K562 (cell line): ENCODE results near the gene METAP1D. TPM values are rescaled to one million over a fixed set of nuclear protein-coding genes. Genes with fewer than 3 reads are reported as not detected.

Experiments used
- ATAC-seq: fragments of 200-7000 bp; cut with Tn5 transposase; 3 replicates; pipeline ENCODE4 v1.9.1; 2020; ENCODE audit warnings: moderate library complexity
- BruUV-seq: library from RNA; stranded (reverse); fragments of 400-500 nt; replicated peaks from 2 replicates; lab custom pipeline; 2021; lab: Mats Ljungman, UMichigan
- CTCF ChIA-PET: fragments of 300-600 bp; formaldehyde crosslinking; extraction: SDS; loops from one replicate; lab custom pipeline; 2021; ENCODE audit warnings: low intra/inter-chr PET ratio; lab: Yijun Ruan, JAX
- POLR2A ChIA-PET: fragments of 300-600, 350-650 bp; sonication (Branson Sonifier 250); formaldehyde crosslinking; extraction: SDS; loops from one replicate; lab custom pipeline; 2021; ENCODE audit warnings: antibody characterized with exemption, inconsistent platforms; lab: Yijun Ruan, JAX
- DNase-seq, 4 experiments: peaks; one replicate each; pipeline versions ENCODE4 v3.0.0 to v3.0.0-alpha.2; 2011 to 2018; ENCODE audit warnings: low spot score in 3 of 4, mixed read lengths in 3 of 4; ENCODE audit errors: extremely low read depth in 1 of 4
- FAIRE-seq: peaks from 2 replicates; lab custom pipeline; 2011; peaks lifted over from hg19 to GRCh38; lab: Jason Lieb, UNC
- H2AFZ ChIP-seq: 2 replicates; pipeline ENCODE4 v1.6.0; 2011; ENCODE audit warnings: low read depth, low read length, control low read depth, inconsistent platforms
- H3K27ac ChIP-seq: fragments of 200-600 bp; 3 replicates; pipeline ENCODE4 v1.8.0; 2011; ENCODE audit warnings: low read depth, mild to moderate bottlenecking, control low read depth, inconsistent platforms, low read length, moderate library complexity, mixed read lengths; ENCODE audit errors: extremely low read depth
- H3K27me3 ChIP-seq, 2 experiments: fragments of 300-600 bp in 1 of 2; 2 replicates in 1 of 2; 3 replicates in 1 of 2; pipeline versions ENCODE4 v1.6.0 to v1.8.0; 2011; ENCODE audit warnings: inconsistent platforms in 2 of 2, low read length in 2 of 2, mild to moderate bottlenecking in 1 of 2, mixed read lengths in 1 of 2, moderate library complexity in 1 of 2; ENCODE audit not compliant: control insufficient read depth in 2 of 2, insufficient read depth in 2 of 2
- H3K36me3 ChIP-seq: fragments of 300-600 bp; 3 replicates; pipeline ENCODE4 v1.8.0; 2011; ENCODE audit warnings: mild to moderate bottlenecking, low read length, inconsistent platforms; ENCODE audit not compliant: control insufficient read depth, insufficient read depth
- H3K4me1 ChIP-seq, 2 experiments: fragments of 200-600 bp in 1 of 2; replicated peaks in 1 of 2; 2 replicates in 1 of 2; 3 replicates in 1 of 2; pipeline versions ENCODE4 v1.5.1 to v1.8.0; 2011; ENCODE audit warnings: inconsistent platforms in 2 of 2, low read length in 2 of 2, mild to moderate bottlenecking in 1 of 2, mixed read lengths in 1 of 2, moderate library complexity in 1 of 2; ENCODE audit not compliant: control insufficient read depth in 2 of 2, insufficient read depth in 2 of 2
- H3K4me2 ChIP-seq: 2 replicates; pipeline ENCODE4 v1.6.1; 2011; ENCODE audit warnings: low read length, control low read depth, inconsistent platforms, mixed read lengths; ENCODE audit not compliant: insufficient read depth
- H3K4me3 ChIP-seq: fragments of 200-600 bp; sonication (generic), shearing (Covaris generic); 2 replicates; pipeline ENCODE4 v1.5.1; 2016; ENCODE audit warnings: control low read depth, inconsistent platforms
- H3K79me2 ChIP-seq: fragments of 200-600 bp; 3 replicates; pipeline ENCODE4 v1.8.0; 2011; ENCODE audit warnings: low read length, inconsistent platforms; ENCODE audit not compliant: control insufficient read depth, insufficient read depth
- H3K9ac ChIP-seq, 2 experiments: 2 replicates each; pipeline versions ENCODE4 v1.6.0 to v1.6.1; 2011; ENCODE audit warnings: low read depth in 2 of 2, low read length in 2 of 2, control low read depth in 1 of 2, inconsistent platforms in 1 of 2, mild to moderate bottlenecking in 1 of 2, mixed read lengths in 1 of 2; ENCODE audit not compliant: insufficient read depth in 1 of 2
- H3K9me1 ChIP-seq: one replicate; pipeline ENCODE4 v1.6.0; 2011; ENCODE audit warnings: inconsistent platforms, mild to moderate bottlenecking, low read length, moderate library complexity; ENCODE audit not compliant: control insufficient read depth, insufficient read depth
- H3K9me3 ChIP-seq: replicated peaks from 2 replicates; pipeline ENCODE4 v1.5.1; 2011; ENCODE audit warnings: low read depth, low read length, inconsistent platforms; ENCODE audit not compliant: control insufficient read depth, insufficient read depth
- H4K20me1 ChIP-seq: replicated peaks from 2 replicates; pipeline ENCODE4 v1.6.1; 2011; ENCODE audit warnings: low read length, inconsistent platforms, mixed read lengths; ENCODE audit not compliant: control insufficient read depth, insufficient read depth
- DACH1 ChIP-seq: fragments of 450-650 bp; IDR thresholded peaks from 2 replicates; pipeline ENCODE4 v1.6.1; 2018; ENCODE audit not compliant: partially characterized antibody
- RAD21 ChIP-seq, 2 experiments: fragments of 250-450 bp in 1 of 2; fragments of 450-650 bp in 1 of 2; sonication (Bioruptor Pico) in 1 of 2; formaldehyde crosslinking in 1 of 2; IDR thresholded peaks in 1 of 2; conservative IDR thresholded peaks in 1 of 2; 2 replicates each; pipeline versions ENCODE4 v1.4.0 to v1.8.0; 2020 to 2022; ENCODE audit warnings: mild to moderate bottlenecking in 2 of 2, moderate library complexity in 1 of 2
- SMARCA5 ChIP-seq: fragments of 450-650 bp; IDR thresholded peaks from 2 replicates; pipeline ENCODE4 v1.6.1; 2016
- SNRNP70 ChIP-seq: fragments of 200-400 bp; formaldehyde crosslinking; optimal IDR thresholded peaks from 2 replicates; pipeline ENCODE3; 2017; ENCODE audit warnings: low read depth, low read length
- WGBS: fragments of 100-300 bp; shearing (Covaris generic); methylation state at CpG from one replicate; pipeline ENCODE4 v1.1.6; 2016; ENCODE audit warnings: low coverage, mixed read lengths; ENCODE audit not compliant: insufficient coverage; ENCODE audit errors: missing lambda C conversion rate; 5-methylcytosine and 5-hydroxymethylcytosine counted together
- in situ Hi-C: fragments of 300-500 bp; cut with MboI; formaldehyde crosslinking; loops from 4 replicates; pipeline ENCODE4 v1.15.0; 2018; ENCODE audit warnings: inconsistent platforms, mixed read lengths
- intact Hi-C: fragments of 100-400 bp; cut with micrococcal nuclease; formaldehyde crosslinking; loops from 2 replicates; pipeline ENCODE4 v1.14.2; 2022
- polyA plus RNA-seq, 8 experiments: library from polyadenylated mRNA; depleted of rRNA in 4 of 8; stranded (reverse) in 5 of 8; unstranded in 3 of 8; fragments of >200 nt; fragmentation: Nextera tagmentation in 2 of 8; fragmentation: Illumina TruSeq in 1 of 8; extraction: Ambion mirVana in 2 of 8; extraction: Trizol in 1 of 8; gene quantifications; 2 replicates each; pipeline versions ENCODE4 v1.2.1 to v1.2.3, GENCODE V29; 2011 to 2014; ENCODE audit warnings: inconsistent platforms in 1 of 8, missing spikeins in 1 of 8
- total RNA-seq, 7 experiments: library from RNA; depleted of rRNA in 6 of 7; stranded (reverse); fragments of >200 nt in 6 of 7; fragmentation: Illumina TruSeq in 2 of 7; extraction: Trizol in 2 of 7; gene quantifications; 2 replicates each; pipeline versions ENCODE4 v1.2.1 to v1.2.3, GENCODE V29; 2011 to 2021; ENCODE audit warnings: low replicate concordance in 1 of 7
- TF ChIP-seq, protein P1 (sequence below): sonication (generic); formaldehyde crosslinking; IDR thresholded peaks from 2 replicates; pipeline ENCODE4 v1.8.0; 2022; ENCODE audit warnings: missing genetic modification reagents, mild to moderate bottlenecking, moderate library complexity, borderline replicate concordance
- TF ChIP-seq, protein P2 (sequence below), 2 experiments: fragments of 450-650 bp; formaldehyde crosslinking in 1 of 2; IDR thresholded peaks; 2 replicates each; pipeline versions ENCODE4 v1.4.0 to v1.6.1; 2014 to 2020; ENCODE audit warnings: mild to moderate bottlenecking in 2 of 2, borderline replicate concordance in 1 of 2, low read depth in 1 of 2
- TF ChIP-seq, protein P3 (sequence below): fragments of 450-650 bp; formaldehyde crosslinking; IDR thresholded peaks from 2 replicates; pipeline ENCODE4 v1.4.0; 2020; ENCODE audit warnings: mild to moderate bottlenecking, moderate library complexity
- TF ChIP-seq, protein P4 (sequence below): fragments of 250-450 bp; sonication (Bioruptor Pico); IDR thresholded peaks from 2 replicates; pipeline ENCODE4 v1.5.1; 2021; ENCODE audit warnings: mild to moderate bottlenecking

Gene METAP1D
- total and polyA plus RNA-seq, 9 of the 15 experiments (the other 6 are each of a cell fraction or from before 2014, with no cell fraction given), result 8.0 to 23.4 (median 15.7) TPM

DNA sequence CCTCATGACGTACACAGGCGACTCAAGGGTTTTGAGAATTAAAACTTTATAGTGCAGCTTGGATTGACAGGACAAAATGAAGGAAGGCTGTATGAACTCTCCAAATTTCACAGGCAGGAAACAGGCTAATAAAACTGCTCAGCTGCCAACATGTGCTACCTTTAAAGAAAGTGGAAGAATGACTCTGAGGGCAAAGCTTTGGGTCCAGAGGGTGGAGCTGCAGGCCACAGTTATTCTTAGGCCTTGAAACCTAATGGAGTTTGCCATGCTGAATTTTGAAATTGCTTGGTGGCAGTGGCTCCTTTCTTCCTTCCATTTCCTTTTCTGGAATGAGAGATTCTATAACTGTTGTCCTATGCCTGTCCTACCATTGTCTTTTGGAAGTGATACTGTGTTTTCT, 42.7 kb upstream of the METAP1D start:
- peaks cover 12% of the 10 kb centered on the region; the same call in 1 of the 3 replicates for H3K79me2 ChIP-seq
- H3K4me2 ChIP-seq, result no peak overlapping the region
- no TSS peak for BruUV-seq
- ChIA-PET CTCF (interaction anchor here (2.1 kb wide), 1 partner anchor 146 kb away, joined by 15 read pairs; the partner anchor contains the start of gene DLX2), POLR2A (interaction anchor here (0.7 to 0.8 kb wide), 2 partner anchors 13 to 58 kb away, joined by 3 read pairs; no protein-coding TSS in a partner anchor)
- H3K27me3 ChIP-seq, result no peaks in the 10 kb centered on the region
- H3K9ac ChIP-seq, result no peak overlapping the region
- H2AFZ ChIP-seq, result no peak overlapping the region
- FAIRE-seq (no peak), DNase-seq (peak in 1 of 4 experiments; percentile 22), ATAC-seq (peak; percentile 59)
- H3K4me1 ChIP-seq, result no peaks in the 10 kb centered on the region; a peak in 1 of 5 replicates
- intact Hi-C loops, result loop anchor here (1.0 kb wide), 1 partner anchor 146 kb away; no protein-coding TSS in a partner anchor
- no peaks in the 10 kb centered on the region for H3K9me1 ChIP-seq
- in situ Hi-C loops, result no loop called here
- H3K9me3 ChIP-seq, result no peaks in the 10 kb centered on the region
- H4K20me1 ChIP-seq, result no peaks in the 10 kb centered on the region
- 97% methylated on average over 2 of the region's 2 CpGs for WGBS
- H3K4me3 ChIP-seq, result no peak overlapping the region
- peak overlapping the region; percentile 3; the same call in 1 of the 3 replicates for H3K27ac ChIP-seq
- H3K36me3 ChIP-seq, result peaks cover 60% of the 10 kb centered on the region
- TF ChIP-seq SMARCA5 (no peak), SNRNP70 (no peak), DACH1 (no peak), RAD21 (CRISPR knock-in tag; conservative IDR thresholded peaks at IDR 0.05 in 1 of 2, IDR thresholded peaks at IDR 0.05 in 1 of 2) (peak; percentile 60 to 74)
- TF ChIP-seq, protein P1, sequence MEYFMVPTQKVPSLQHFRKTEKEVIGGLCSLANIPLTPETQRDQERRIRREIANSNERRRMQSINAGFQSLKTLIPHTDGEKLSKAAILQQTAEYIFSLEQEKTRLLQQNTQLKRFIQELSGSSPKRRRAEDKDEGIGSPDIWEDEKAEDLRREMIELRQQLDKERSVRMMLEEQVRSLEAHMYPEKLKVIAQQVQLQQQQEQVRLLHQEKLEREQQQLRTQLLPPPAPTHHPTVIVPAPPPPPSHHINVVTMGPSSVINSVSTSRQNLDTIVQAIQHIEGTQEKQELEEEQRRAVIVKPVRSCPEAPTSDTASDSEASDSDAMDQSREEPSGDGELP, result no peak
- TF ChIP-seq, protein P2, sequence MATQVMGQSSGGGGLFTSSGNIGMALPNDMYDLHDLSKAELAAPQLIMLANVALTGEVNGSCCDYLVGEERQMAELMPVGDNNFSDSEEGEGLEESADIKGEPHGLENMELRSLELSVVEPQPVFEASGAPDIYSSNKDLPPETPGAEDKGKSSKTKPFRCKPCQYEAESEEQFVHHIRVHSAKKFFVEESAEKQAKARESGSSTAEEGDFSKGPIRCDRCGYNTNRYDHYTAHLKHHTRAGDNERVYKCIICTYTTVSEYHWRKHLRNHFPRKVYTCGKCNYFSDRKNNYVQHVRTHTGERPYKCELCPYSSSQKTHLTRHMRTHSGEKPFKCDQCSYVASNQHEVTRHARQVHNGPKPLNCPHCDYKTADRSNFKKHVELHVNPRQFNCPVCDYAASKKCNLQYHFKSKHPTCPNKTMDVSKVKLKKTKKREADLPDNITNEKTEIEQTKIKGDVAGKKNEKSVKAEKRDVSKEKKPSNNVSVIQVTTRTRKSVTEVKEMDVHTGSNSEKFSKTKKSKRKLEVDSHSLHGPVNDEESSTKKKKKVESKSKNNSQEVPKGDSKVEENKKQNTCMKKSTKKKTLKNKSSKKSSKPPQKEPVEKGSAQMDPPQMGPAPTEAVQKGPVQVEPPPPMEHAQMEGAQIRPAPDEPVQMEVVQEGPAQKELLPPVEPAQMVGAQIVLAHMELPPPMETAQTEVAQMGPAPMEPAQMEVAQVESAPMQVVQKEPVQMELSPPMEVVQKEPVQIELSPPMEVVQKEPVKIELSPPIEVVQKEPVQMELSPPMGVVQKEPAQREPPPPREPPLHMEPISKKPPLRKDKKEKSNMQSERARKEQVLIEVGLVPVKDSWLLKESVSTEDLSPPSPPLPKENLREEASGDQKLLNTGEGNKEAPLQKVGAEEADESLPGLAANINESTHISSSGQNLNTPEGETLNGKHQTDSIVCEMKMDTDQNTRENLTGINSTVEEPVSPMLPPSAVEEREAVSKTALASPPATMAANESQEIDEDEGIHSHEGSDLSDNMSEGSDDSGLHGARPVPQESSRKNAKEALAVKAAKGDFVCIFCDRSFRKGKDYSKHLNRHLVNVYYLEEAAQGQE (IDR thresholded peaks at IDR 0.05; ENCODE audit: borderline replicate concordance), result peak; percentile 61; the same call in 1 of the 2 replicates
- TF ChIP-seq, protein P2 (CRISPR knock-in tag; IDR thresholded peaks at IDR 0.05; ENCODE audit: low read depth), result no peak
- TF ChIP-seq, protein P3, sequence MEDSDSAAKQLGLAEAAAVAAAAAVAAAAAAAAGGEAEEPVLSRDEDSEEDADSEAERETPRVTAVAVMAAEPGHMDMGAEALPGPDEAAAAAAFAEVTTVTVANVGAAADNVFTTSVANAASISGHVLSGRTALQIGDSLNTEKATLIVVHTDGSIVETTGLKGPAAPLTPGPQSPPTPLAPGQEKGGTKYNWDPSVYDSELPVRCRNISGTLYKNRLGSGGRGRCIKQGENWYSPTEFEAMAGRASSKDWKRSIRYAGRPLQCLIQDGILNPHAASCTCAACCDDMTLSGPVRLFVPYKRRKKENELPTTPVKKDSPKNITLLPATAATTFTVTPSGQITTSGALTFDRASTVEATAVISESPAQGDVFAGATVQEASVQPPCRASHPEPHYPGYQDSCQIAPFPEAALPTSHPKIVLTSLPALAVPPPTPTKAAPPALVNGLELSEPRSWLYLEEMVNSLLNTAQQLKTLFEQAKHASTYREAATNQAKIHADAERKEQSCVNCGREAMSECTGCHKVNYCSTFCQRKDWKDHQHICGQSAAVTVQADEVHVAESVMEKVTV (CRISPR knock-in tag), result peak; percentile 38; the same call in 1 of the 2 replicates
- TF ChIP-seq, protein P4, sequence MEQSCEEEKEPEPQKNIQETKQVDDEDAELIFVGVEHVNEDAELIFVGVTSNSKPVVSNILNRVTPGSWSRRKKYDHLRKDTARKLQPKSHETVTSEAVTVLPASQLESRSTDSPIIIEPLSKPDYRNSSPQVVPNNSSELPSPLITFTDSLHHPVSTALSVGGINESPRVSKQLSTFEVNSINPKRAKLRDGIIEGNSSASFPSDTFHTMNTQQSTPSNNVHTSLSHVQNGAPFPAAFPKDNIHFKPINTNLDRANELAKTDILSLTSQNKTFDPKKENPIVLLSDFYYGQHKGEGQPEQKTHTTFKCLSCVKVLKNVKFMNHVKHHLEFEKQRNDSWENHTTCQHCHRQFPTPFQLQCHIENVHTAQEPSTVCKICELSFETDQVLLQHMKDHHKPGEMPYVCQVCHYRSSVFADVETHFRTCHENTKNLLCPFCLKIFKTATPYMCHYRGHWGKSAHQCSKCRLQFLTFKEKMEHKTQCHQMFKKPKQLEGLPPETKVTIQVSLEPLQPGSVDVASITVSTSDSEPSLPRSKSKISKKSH (CRISPR knock-in tag), result no peak
